Measurements from ENCODE around the gene HS6ST1. TPM values are rescaled to one million over a fixed set of nuclear protein-coding genes. Genes with fewer than 3 reads are reported as not detected.

The HS6ST1 gene
- total RNA-seq, 2 experiments from 2014 or later: 13.6 to 17.6 TPM

DNA sequence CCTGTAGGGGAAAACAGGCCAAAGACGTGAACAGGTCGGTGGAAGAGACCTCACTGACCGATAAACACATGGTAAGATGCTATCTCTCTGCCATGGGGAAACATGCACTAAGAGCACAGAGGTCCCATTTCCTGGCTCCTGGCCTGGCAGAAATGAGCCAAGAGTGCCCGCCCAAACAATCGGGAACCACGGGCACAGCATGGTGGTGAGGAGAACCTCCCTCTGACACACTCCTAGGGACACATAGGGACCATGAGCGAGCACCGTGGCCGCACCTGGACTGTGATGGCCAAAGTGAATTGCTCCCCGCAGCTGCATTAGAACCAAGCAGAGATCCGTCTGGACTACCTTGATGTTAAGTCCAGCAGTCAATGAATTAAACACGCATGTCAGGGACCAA lies 11.1 kb downstream of the HS6ST1 start:
- H3K4me1 ChIP-seq (ENCODE audit: insufficient read depth, low read length, poor library complexity, severe bottlenecking): peaks cover 27% of the 10 kb centered on the region
- TF ChIP-seq EZH2phosphoT487 (IDR thresholded peaks at IDR 0.05; ENCODE audit: borderline replicate concordance, low read depth, low read length): no peak
- TF ChIP-seq, protein P1, sequence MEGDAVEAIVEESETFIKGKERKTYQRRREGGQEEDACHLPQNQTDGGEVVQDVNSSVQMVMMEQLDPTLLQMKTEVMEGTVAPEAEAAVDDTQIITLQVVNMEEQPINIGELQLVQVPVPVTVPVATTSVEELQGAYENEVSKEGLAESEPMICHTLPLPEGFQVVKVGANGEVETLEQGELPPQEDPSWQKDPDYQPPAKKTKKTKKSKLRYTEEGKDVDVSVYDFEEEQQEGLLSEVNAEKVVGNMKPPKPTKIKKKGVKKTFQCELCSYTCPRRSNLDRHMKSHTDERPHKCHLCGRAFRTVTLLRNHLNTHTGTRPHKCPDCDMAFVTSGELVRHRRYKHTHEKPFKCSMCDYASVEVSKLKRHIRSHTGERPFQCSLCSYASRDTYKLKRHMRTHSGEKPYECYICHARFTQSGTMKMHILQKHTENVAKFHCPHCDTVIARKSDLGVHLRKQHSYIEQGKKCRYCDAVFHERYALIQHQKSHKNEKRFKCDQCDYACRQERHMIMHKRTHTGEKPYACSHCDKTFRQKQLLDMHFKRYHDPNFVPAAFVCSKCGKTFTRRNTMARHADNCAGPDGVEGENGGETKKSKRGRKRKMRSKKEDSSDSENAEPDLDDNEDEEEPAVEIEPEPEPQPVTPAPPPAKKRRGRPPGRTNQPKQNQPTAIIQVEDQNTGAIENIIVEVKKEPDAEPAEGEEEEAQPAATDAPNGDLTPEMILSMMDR (conservative IDR thresholded peaks at IDR 0.05; ENCODE audit: low read length): no peak
- no peak overlapping the region for H2AFZ ChIP-seq (ENCODE audit: low read length)
- no peaks in the 10 kb centered on the region for H3K9me2 ChIP-seq (ENCODE audit: insufficient read depth, low read length)
- DNase-seq (ENCODE audit: low spot score): no peak
- no peak overlapping the region for H3K4me2 ChIP-seq (ENCODE audit: low read length)
- H3K4me3 ChIP-seq (ENCODE audit: low read depth, low read length, poor library complexity, severe bottlenecking): no peak overlapping the region
- H3K79me2 ChIP-seq (ENCODE audit: insufficient read depth, low read depth, low read length): no peaks in the 10 kb centered on the region
- no peaks in the 10 kb centered on the region for H3K9me3 ChIP-seq (ENCODE audit: low read length)
- no peaks in the 10 kb centered on the region for H3K36me3 ChIP-seq (ENCODE audit: insufficient read depth, low read length)
- POLR2A ChIA-PET: no interaction called here
- BruUV-seq (replicated peaks): no TSS peak
- CTCF ChIA-PET (ENCODE audit: unreplicated experiment): no interaction called here
- no peak overlapping the region for H3K27ac ChIP-seq (ENCODE audit: low read depth, low read length, poor library complexity, severe bottlenecking)
- peaks cover 19% of the 10 kb centered on the region for H4K20me1 ChIP-seq (ENCODE audit: insufficient read depth, low read length)
- intact Hi-C loops (cut with micrococcal nuclease; ENCODE audit: unreplicated experiment): loop anchor here (10.0 kb wide), 1 partner anchor 197 kb away; no protein-coding TSS in a partner anchor

DNA sequence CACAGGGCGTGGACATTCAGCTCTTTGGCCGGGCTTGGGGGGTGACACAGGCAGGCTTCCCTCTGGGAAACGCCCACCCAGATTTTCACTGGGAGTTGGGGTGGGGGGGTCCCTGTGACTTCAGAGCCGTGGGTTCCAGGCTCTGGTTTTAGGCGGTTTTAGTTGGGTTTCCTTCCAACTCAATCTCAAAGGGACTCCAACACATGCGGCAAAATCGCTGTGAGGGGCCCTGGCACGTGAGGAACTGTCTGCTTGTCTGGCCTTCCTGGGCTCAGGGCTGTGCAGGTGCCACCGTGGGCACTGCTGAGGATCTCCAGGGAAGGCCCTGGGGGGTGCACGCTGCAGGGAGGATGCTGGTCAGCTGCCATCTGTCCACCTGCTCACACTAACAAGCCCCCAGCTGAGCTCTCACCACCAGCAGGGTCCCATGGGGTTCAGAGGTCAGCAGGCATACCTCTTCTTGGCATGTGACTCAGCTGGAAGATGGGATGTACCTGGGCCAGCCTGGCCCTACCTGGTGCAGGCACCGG lies 11.7 kb downstream of the HS6ST1 start:
- Histone ChIP-seq H3K9me3 (ENCODE audit: low read length) (no peaks in the 10 kb centered on the region), H3K4me3 (ENCODE audit: low read depth, low read length, poor library complexity, severe bottlenecking) (no peak overlapping the region), H3K9me2 (ENCODE audit: insufficient read depth, low read length) (no peaks in the 10 kb centered on the region), H4K20me1 (ENCODE audit: insufficient read depth, low read length) (peaks cover 19% of the 10 kb centered on the region), H3K79me2 (ENCODE audit: insufficient read depth, low read depth, low read length) (no peaks in the 10 kb centered on the region), H3K27ac (ENCODE audit: low read depth, low read length, poor library complexity, severe bottlenecking) (no peak overlapping the region), H3K36me3 (ENCODE audit: insufficient read depth, low read length) (no peaks in the 10 kb centered on the region), H3K4me1 (ENCODE audit: insufficient read depth, low read length, poor library complexity, severe bottlenecking) (peaks cover 27% of the 10 kb centered on the region), H2AFZ (ENCODE audit: low read length) (no peak overlapping the region), H3K4me2 (ENCODE audit: low read length) (no peak overlapping the region)
- DNase-seq (ENCODE audit: low spot score): no peak
- CTCF ChIA-PET (ENCODE audit: unreplicated experiment): no interaction called here
- TF ChIP-seq, protein P1 (conservative IDR thresholded peaks at IDR 0.05; ENCODE audit: low read length): no peak
- TF ChIP-seq EZH2phosphoT487 (IDR thresholded peaks at IDR 0.05; ENCODE audit: borderline replicate concordance, low read depth, low read length): no peak
- intact Hi-C loops (cut with micrococcal nuclease; ENCODE audit: unreplicated experiment): loop anchor here (10.0 kb wide), 1 partner anchor 198 kb away; no protein-coding TSS in a partner anchor
- BruUV-seq (replicated peaks): no TSS peak
- POLR2A ChIA-PET: no interaction called here
